HG03039 (cell line): ENCODE results near the gene UPK3A.
A peak's percentile ranks its signal among the peaks of the same experiment; 100 is the strongest.

Experiments used
- ATAC-seq: cut with Tn5 transposase; IDR thresholded peaks from one replicate; pipeline ENCODE4 v1.9.1; 2021; ENCODE audit warnings: mild to moderate bottlenecking, moderate library complexity; ENCODE audit not compliant: unreplicated experiment

The UPK3A gene

GRCh38 chr22:45284705-45285262 lies at the start of gene UPK3A:
UPK3A (plus strand) TSS chr22:45284949; CDS start chr22:45285014, 65 bp downstream.
- no peak for ATAC-seq

GRCh38 chr22:45235101-45235777 lies 49.5 kb upstream of the UPK3A start:
- ATAC-seq, result peak; percentile 62

- no peak for ATAC-seq
Measured at GRCh38 chr22:45235851-45236342, 48.9 kb upstream of the UPK3A start.

- ATAC-seq, result no peak
Measured at GRCh38 chr22:45237065-45237990, 47.4 kb upstream of the UPK3A start.

- no peak for ATAC-seq
Measured at GRCh38 chr22:45238076-45238956, 46.4 kb upstream of the UPK3A start.

GRCh38 chr22:45238957-45239680 lies 45.6 kb upstream of the UPK3A start:
- no peak for ATAC-seq

GRCh38 chr22:45239681-45240051 lies 45.1 kb upstream of the UPK3A start:
- ATAC-seq, result no peak

- ATAC-seq, result peak; percentile 3
Measured at GRCh38 chr22:45240104-45240809, 44.5 kb upstream of the UPK3A start.

- peak; percentile 54 for ATAC-seq
Measured at GRCh38 chr22:45240810-45241631, 43.7 kb upstream of the UPK3A start, which contains the start of gene KIAA0930. KIAA0930 (minus strand) TSS chr22:45240894; CDS start chr22:45240703, 191 bp downstream.

- no peak for ATAC-seq
Measured at GRCh38 chr22:45242778-45243191, 42.0 kb upstream of the UPK3A start.

GRCh38 chr22:45244916-45245315 lies 39.8 kb upstream of the UPK3A start:
- ATAC-seq, result no peak

- ATAC-seq, result no peak
Measured at GRCh38 chr22:45246060-45246985, 38.4 kb upstream of the UPK3A start.

GRCh38 chr22:45248832-45249561 lies 35.8 kb upstream of the UPK3A start:
- ATAC-seq, result no peak

GRCh38 chr22:45251825-45252224 lies 32.9 kb upstream of the UPK3A start:
- ATAC-seq, result no peak

- ATAC-seq, result no peak
Measured at GRCh38 chr22:45253039-45253641, 31.6 kb upstream of the UPK3A start.

GRCh38 chr22:45254388-45254787 lies 30.4 kb upstream of the UPK3A start:
- ATAC-seq, result no peak
